MCF 10A (cell line): ENCODE results near the gene PHACTR1. TPM values are rescaled to one million over a fixed set of nuclear protein-coding genes. Genes with fewer than 3 reads are reported as not detected.

Experiments
- BruUV-seq: library from RNA; stranded (reverse); fragments of 400-500 nt; replicated peaks from 2 replicates; lab custom pipeline; 2021; lab: Mats Ljungman, UMichigan
- CTCF ChIA-PET: fragments of 300-600 bp; sonication (Branson Sonifier 250); formaldehyde crosslinking; extraction: SDS; loops from one replicate; lab custom pipeline; 2021; ENCODE audit warnings: antibody characterized with exemption, inconsistent platforms; lab: Yijun Ruan, JAX
- POLR2A ChIA-PET: fragments of 300-600, 350-650 bp; sonication (Branson Sonifier 250); formaldehyde crosslinking; extraction: SDS; loops from one replicate; lab custom pipeline; 2020; ENCODE audit warnings: antibody characterized with exemption, inconsistent platforms; lab: Yijun Ruan, JAX
- DNase-seq: peaks from one replicate; pipeline ENCODE4 v3.0.0-alpha.2; 2018; ENCODE audit not compliant: unreplicated experiment
- H3K27ac Mint-ChIP-seq: one replicate; pipeline ENCODE4 v1.8.0; 2022; ENCODE audit warnings: mild to moderate bottlenecking, low read depth, mixed read lengths; ENCODE audit not compliant: unreplicated experiment
- H3K27me3 Mint-ChIP-seq: one replicate; pipeline ENCODE4 v1.8.0; 2022; ENCODE audit warnings: mixed read lengths; ENCODE audit not compliant: insufficient read depth, unreplicated experiment
- H3K36me3 Mint-ChIP-seq: one replicate; pipeline ENCODE4 v1.8.0; 2022; ENCODE audit warnings: mild to moderate bottlenecking, moderate library complexity, mixed read lengths; ENCODE audit not compliant: insufficient read depth, unreplicated experiment
- H3K4me1 Mint-ChIP-seq: one replicate; pipeline ENCODE4 v1.8.0; 2022; ENCODE audit warnings: mixed read lengths; ENCODE audit not compliant: insufficient read depth, unreplicated experiment
- H3K4me3 Mint-ChIP-seq: one replicate; pipeline ENCODE4 v1.8.0; 2022; ENCODE audit warnings: mild to moderate bottlenecking, moderate library complexity, mixed read lengths; ENCODE audit not compliant: unreplicated experiment
- H3K9me3 Mint-ChIP-seq: one replicate; pipeline ENCODE4 v1.8.0; 2022; ENCODE audit warnings: mixed read lengths; ENCODE audit not compliant: unreplicated experiment
- intact Hi-C: fragments of 100-400 bp; cut with micrococcal nuclease; formaldehyde crosslinking; loops from 2 replicates; pipeline ENCODE4 v1.14.1; 2022
- total RNA-seq: library from RNA; stranded (reverse); gene quantifications from 2 replicates; pipeline ENCODE4 v1.2.3, GENCODE V29; 2022
- TF ChIP-seq, protein P1 (sequence below): fragments of 200-600 bp; IDR thresholded peaks from one replicate; pipeline ENCODE4 v1.8.0; 2022; ENCODE audit warnings: antibody characterized with exemption, mild to moderate bottlenecking; ENCODE audit not compliant: unreplicated experiment

Gene PHACTR1
- total RNA-seq, 1 experiment from 2014 or later = not detected

DNA sequence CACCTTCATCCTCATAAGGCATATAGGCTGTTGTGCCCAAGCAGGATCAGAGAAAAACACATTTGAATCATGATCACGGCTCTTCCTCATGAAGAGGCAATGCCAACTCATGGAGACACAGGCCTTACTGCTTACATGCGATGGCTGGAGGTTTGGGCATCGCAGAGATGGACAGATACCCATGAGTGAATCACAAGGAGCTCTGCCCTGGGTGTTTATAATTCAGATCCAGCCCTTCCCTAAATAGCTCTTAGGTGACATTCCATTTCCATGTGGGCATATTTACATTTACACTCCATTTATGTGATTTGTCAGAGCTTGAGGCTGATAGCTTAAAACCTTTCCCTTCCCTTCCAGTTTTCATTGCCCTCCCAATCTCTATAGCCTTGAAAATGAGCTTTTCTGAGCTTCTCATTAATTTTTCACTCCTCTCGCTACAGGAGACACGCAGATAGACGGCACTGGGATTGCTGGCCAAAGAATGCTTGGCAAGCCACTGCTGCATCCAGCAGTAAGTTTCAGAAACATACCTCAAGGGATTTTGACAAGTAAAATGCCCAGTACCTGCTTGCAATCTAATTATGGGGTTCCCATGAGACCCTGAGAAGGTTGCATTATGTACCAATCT, 362.6 kb downstream of the PHACTR1 start:
- Mint-ChIP-seq H3K27me3 (peaks cover 53% of the 10 kb centered on the region), H3K36me3 (no peaks in the 10 kb centered on the region), H3K4me3 (no peak overlapping the region), H3K4me1 (no peaks in the 10 kb centered on the region), H3K9me3 (no peaks in the 10 kb centered on the region), H3K27ac (no peak overlapping the region)
- TF ChIP-seq, protein P1, sequence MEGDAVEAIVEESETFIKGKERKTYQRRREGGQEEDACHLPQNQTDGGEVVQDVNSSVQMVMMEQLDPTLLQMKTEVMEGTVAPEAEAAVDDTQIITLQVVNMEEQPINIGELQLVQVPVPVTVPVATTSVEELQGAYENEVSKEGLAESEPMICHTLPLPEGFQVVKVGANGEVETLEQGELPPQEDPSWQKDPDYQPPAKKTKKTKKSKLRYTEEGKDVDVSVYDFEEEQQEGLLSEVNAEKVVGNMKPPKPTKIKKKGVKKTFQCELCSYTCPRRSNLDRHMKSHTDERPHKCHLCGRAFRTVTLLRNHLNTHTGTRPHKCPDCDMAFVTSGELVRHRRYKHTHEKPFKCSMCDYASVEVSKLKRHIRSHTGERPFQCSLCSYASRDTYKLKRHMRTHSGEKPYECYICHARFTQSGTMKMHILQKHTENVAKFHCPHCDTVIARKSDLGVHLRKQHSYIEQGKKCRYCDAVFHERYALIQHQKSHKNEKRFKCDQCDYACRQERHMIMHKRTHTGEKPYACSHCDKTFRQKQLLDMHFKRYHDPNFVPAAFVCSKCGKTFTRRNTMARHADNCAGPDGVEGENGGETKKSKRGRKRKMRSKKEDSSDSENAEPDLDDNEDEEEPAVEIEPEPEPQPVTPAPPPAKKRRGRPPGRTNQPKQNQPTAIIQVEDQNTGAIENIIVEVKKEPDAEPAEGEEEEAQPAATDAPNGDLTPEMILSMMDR = no peak
- no peak for DNase-seq
- intact Hi-C loops = no loop called here
- ChIA-PET CTCF (no interaction called here), POLR2A (interaction anchor here (0.6 kb wide), 1 partner anchor 250 kb away, joined by 3 read pairs; no protein-coding TSS in a partner anchor)
- BruUV-seq = no TSS peak

DNA sequence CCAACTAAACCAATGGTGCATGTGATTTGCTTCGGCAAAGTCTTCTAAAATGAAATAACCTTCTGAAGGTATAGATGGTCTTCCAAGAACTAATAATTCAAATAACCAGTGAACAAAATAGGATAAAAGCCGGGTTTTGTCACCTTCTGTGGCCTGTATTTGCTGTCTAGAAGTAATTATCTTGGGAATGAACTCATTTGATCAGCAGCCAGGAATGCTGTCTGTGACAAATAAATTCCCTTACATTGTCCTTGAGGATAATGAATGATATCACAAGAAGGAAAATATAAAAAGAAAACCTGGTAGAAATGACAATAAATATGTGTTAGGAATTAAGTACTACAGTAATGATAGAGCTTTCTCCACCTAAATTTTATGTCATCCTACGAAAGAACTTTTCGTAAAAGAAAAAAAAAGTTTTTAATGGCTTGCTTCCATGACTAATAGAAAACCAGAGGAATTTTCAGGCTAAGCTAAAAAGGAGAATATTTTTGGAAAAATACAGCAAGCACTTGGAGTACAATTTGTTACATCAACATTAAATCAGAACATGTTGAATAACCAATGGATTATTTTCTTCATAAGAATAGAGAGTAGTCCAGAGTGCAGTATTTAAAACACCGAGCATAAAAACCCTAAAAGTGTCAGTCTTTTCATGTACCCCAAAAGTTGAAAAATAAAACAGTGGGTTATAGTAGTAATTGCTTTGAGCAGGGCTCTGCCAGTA, 364.1 kb downstream of the PHACTR1 start:
- TF ChIP-seq, protein P1 = no peak
- intact Hi-C loops = no loop called here
- H3K27ac Mint-ChIP-seq = no peak overlapping the region
- no peaks in the 10 kb centered on the region for H3K4me1 Mint-ChIP-seq
- no peak overlapping the region for H3K4me3 Mint-ChIP-seq
- peaks cover 48% of the 10 kb centered on the region for H3K27me3 Mint-ChIP-seq
- H3K9me3 Mint-ChIP-seq = peaks cover 7% of the 10 kb centered on the region
- CTCF ChIA-PET = no interaction called here
- no peak for DNase-seq
- POLR2A ChIA-PET = no interaction called here
- BruUV-seq = no TSS peak
- H3K36me3 Mint-ChIP-seq = no peaks in the 10 kb centered on the region

DNA sequence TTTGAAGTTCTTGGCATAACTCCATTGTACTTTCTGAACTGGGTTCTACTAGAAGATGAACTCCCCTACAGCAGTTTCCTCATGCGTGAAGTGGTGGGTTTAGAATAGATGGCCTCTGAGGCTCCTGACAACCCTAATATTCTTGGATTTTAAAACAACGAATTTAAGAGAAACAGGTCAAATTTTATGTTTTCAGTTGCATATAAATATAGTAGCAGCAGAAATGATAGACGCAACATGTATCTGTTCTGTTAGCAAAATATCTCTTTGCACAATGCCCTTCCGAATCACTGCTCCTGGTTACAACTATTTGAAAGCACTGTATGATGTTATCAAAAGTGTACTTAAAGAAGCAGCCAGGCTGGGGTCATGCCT, 364.6 kb downstream of the PHACTR1 start:
- Mint-ChIP-seq H3K27me3 (peaks cover 42% of the 10 kb centered on the region), H3K4me3 (no peak overlapping the region), H3K36me3 (peaks cover under 1% of the 10 kb centered on the region), H3K4me1 (no peaks in the 10 kb centered on the region), H3K9me3 (peaks cover 7% of the 10 kb centered on the region), H3K27ac (no peak overlapping the region)
- CTCF ChIA-PET = no interaction called here
- POLR2A ChIA-PET = no interaction called here
- DNase-seq = no peak
- TF ChIP-seq, protein P1 = no peak
- BruUV-seq = no TSS peak
- intact Hi-C loops = no loop called here

DNA sequence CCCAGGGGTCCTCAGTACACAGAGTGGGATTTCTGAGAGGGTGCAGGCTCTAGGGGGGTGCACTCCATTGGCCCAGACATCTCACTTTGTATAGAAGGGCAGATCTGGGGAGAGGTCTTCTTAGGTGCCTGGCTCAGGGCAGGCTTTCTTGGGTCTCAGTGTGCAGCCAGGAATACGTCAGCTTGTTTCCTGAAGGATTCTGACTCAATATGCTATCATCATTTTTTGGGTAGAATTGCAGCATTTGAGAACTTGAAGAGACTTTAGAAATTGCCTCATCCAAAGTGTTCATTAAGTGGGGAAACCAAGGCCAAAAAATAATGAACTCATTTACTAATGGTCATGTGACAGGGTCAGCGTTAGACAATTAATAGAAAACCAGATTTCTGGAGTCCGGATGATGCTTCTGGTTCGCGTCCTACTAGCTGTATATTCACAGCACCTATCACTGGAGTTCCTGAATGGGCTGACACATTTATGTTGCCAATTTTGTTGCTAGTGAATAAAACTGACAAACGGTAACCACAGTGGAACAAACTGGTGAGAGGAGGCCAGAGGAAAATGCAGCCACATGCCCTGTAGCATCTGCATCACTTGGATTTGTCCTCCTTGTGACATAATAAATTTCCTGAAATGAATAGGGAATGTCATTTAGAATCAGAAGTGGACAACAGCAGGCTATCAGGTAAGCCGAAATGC, 372.9 kb downstream of the PHACTR1 start:
- H3K36me3 Mint-ChIP-seq = peaks cover 6% of the 10 kb centered on the region
- CTCF ChIA-PET = interaction anchor here (1.8 kb wide), 1 partner anchor 178 kb away, joined by 3 read pairs; no protein-coding TSS in a partner anchor
- H3K27me3 Mint-ChIP-seq = no peaks in the 10 kb centered on the region
- peaks cover 6% of the 10 kb centered on the region for H3K9me3 Mint-ChIP-seq
- H3K4me3 Mint-ChIP-seq = no peak overlapping the region
- no peaks in the 10 kb centered on the region for H3K4me1 Mint-ChIP-seq
- intact Hi-C loops = no loop called here
- POLR2A ChIA-PET = no interaction called here
- no peak for DNase-seq
- TF ChIP-seq, protein P1 = no peak
- no TSS peak for BruUV-seq
- H3K27ac Mint-ChIP-seq = no peak overlapping the region
